ENCODE measurements around the gene GADL1. TPM values are rescaled to one million over a fixed set of nuclear protein-coding genes. Genes with fewer than 3 reads are reported as not detected.

GADL1 gene
- polyA plus RNA-seq, 1 donor, result 0.04 TPM

- Histone ChIP-seq H3K36me3 (ENCODE audit: control insufficient read depth, insufficient read depth, low read length) (no peaks in the 10 kb centered on the region), H3K4me1 (ENCODE audit: control insufficient read depth, insufficient read depth, low read length) (peaks cover 10% of the 10 kb centered on the region), H3K9me3 (ENCODE audit: control insufficient read depth, low read depth, low read length) (no peaks in the 10 kb centered on the region), H3K27me3 (ENCODE audit: control insufficient read depth, insufficient read depth, low read length) (no peaks in the 10 kb centered on the region), H3K4me3 (ENCODE audit: low read length) (no peak overlapping the region), H3K27ac (ENCODE audit: low read length) (no peak overlapping the region)
- DNase-seq, result no peak
- 80% methylated on average over 1 of the region's 1 CpG for WGBS (ENCODE audit: insufficient coverage, low lambda C conversion rate)
These were observed 15.6 kb downstream of the GADL1 start for GRCh38 chr3:30878862-30879261.

DNA sequence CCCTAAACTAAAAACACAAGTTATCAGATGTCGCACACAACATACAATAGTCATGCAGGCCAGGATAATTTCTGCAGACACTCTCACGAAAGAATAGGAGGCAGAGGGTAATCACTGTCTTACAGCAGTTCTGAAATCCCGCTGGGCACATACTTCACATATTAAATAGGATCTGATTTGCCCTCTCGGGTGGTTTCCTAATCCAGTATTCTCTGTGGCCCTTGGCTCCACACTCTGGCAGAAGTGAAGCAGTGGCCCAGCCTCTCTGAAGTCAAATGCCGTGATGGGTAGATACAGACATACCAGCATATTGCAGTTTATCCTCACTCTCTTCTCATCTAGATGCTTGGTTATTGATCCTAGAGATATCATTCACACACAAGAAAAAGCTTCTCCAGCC lies 19.0 kb downstream of the GADL1 start:
- Histone ChIP-seq H3K27me3 (ENCODE audit: control insufficient read depth, insufficient read depth, low read length) (no peaks in the 10 kb centered on the region), H3K4me1 (ENCODE audit: control insufficient read depth, insufficient read depth, low read length) (peaks cover 10% of the 10 kb centered on the region), H3K9me3 (ENCODE audit: control insufficient read depth, low read depth, low read length) (no peaks in the 10 kb centered on the region), H3K4me3 (ENCODE audit: low read length) (no peak overlapping the region), H3K27ac (ENCODE audit: low read length) (no peak overlapping the region), H3K36me3 (ENCODE audit: control insufficient read depth, insufficient read depth, low read length) (no peaks in the 10 kb centered on the region)
- no peak for DNase-seq
- no CpG with 5 or more reads among the region's 5 CpGs for WGBS (ENCODE audit: insufficient coverage, low lambda C conversion rate)

DNA sequence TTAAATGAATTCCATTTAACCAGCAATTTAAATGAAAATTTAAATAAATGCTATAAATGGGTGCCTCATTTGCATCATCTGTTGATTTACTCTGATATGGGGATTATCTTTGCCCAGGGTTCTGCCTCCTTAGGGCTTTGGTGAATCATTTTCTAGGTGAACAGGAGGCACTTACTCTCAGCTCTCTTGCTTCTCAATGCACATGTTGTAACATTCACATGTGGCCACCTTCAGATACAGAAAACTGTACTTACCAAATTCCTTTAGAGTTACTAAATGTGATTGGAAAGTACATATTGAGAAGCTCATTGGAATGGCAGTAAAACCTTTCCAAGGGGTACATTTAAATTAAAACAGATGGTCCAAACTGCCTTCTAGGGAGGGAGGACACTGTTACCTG lies 20.8 kb downstream of the GADL1 start:
- H3K4me3 ChIP-seq (ENCODE audit: low read length), result no peak overlapping the region
- no peaks in the 10 kb centered on the region for H3K27me3 ChIP-seq (ENCODE audit: control insufficient read depth, insufficient read depth, low read length)
- H3K9me3 ChIP-seq (ENCODE audit: control insufficient read depth, low read depth, low read length), result no peaks in the 10 kb centered on the region
- peak; percentile 17 to 40 for DNase-seq
- peaks cover 10% of the 10 kb centered on the region for H3K4me1 ChIP-seq (ENCODE audit: control insufficient read depth, insufficient read depth, low read length)
- no peaks in the 10 kb centered on the region for H3K36me3 ChIP-seq (ENCODE audit: control insufficient read depth, insufficient read depth, low read length)
- H3K27ac ChIP-seq (ENCODE audit: low read length), result no peak overlapping the region

GRCh38 chr3:30872879-30873278 lies 21.6 kb downstream of the GADL1 start:
- Histone ChIP-seq H3K4me1 (ENCODE audit: control insufficient read depth, insufficient read depth, low read length) (peaks cover 3% of the 10 kb centered on the region), H3K36me3 (ENCODE audit: control insufficient read depth, insufficient read depth, low read length) (no peaks in the 10 kb centered on the region), H3K27ac (ENCODE audit: low read length) (no peak overlapping the region), H3K9me3 (ENCODE audit: control insufficient read depth, low read depth, low read length) (no peaks in the 10 kb centered on the region), H3K27me3 (ENCODE audit: control insufficient read depth, insufficient read depth, low read length) (no peaks in the 10 kb centered on the region), H3K4me3 (ENCODE audit: low read length) (no peak overlapping the region)
- DNase-seq, result no peak

- no peaks in the 10 kb centered on the region for H3K9me3 ChIP-seq (ENCODE audit: control insufficient read depth, low read depth, low read length)
- WGBS (ENCODE audit: insufficient coverage, low lambda C conversion rate), result no CpG with 5 or more reads among the region's 2 CpGs
- H3K27me3 ChIP-seq (ENCODE audit: control insufficient read depth, insufficient read depth, low read length), result no peaks in the 10 kb centered on the region
- no peaks in the 10 kb centered on the region for H3K36me3 ChIP-seq (ENCODE audit: control insufficient read depth, insufficient read depth, low read length)
- no peak overlapping the region for H3K27ac ChIP-seq (ENCODE audit: low read length)
- no peak overlapping the region for H3K4me3 ChIP-seq (ENCODE audit: low read length)
- peak in 1 of 2 donors; percentile 25 for DNase-seq
- peaks cover 3% of the 10 kb centered on the region for H3K4me1 ChIP-seq (ENCODE audit: control insufficient read depth, insufficient read depth, low read length)
These were observed 22.7 kb downstream of the GADL1 start for GRCh38 chr3:30871720-30872119.

DNA sequence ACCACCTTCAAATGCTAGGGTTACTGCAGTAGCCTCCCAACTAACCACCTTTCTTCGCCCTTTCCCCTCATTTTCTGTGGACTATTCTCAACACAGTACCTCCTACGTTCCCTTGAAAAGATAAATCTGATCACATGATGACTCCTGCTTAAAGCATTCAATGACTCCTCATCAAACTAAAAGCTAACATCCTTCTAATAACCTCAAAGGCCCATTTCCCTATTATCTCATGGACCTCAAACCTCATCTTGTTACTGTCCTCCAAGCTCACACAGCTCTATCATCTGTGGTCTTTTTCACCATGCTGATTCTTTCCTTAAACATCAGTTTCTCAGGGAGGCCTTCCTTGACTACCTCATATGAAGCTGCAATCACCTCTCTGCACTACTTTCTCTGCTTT lies 29.6 kb downstream of the GADL1 start:
- no peaks in the 10 kb centered on the region for H3K4me1 ChIP-seq (ENCODE audit: control insufficient read depth, insufficient read depth, low read length)
- DNase-seq, result no peak
- H3K4me3 ChIP-seq (ENCODE audit: low read length), result no peak overlapping the region
- H3K9me3 ChIP-seq (ENCODE audit: control insufficient read depth, low read depth, low read length), result no peaks in the 10 kb centered on the region
- WGBS (ENCODE audit: insufficient coverage, low lambda C conversion rate), result 79% methylated on average over 2 of the region's 2 CpGs
- no peak overlapping the region for H3K27ac ChIP-seq (ENCODE audit: low read length)
- H3K36me3 ChIP-seq (ENCODE audit: control insufficient read depth, insufficient read depth, low read length), result no peaks in the 10 kb centered on the region
- no peaks in the 10 kb centered on the region for H3K27me3 ChIP-seq (ENCODE audit: control insufficient read depth, insufficient read depth, low read length)

GRCh38 chr3:30864132-30864531 lies 30.3 kb downstream of the GADL1 start:
- no peak for DNase-seq
- no peaks in the 10 kb centered on the region for H3K36me3 ChIP-seq (ENCODE audit: control insufficient read depth, insufficient read depth, low read length)
- no peak overlapping the region for H3K4me3 ChIP-seq (ENCODE audit: low read length)
- no peaks in the 10 kb centered on the region for H3K4me1 ChIP-seq (ENCODE audit: control insufficient read depth, insufficient read depth, low read length)
- H3K27ac ChIP-seq (ENCODE audit: low read length), result no peak overlapping the region
- no peaks in the 10 kb centered on the region for H3K27me3 ChIP-seq (ENCODE audit: control insufficient read depth, insufficient read depth, low read length)
- no peaks in the 10 kb centered on the region for H3K9me3 ChIP-seq (ENCODE audit: control insufficient read depth, low read depth, low read length)
- WGBS (ENCODE audit: insufficient coverage, low lambda C conversion rate), result 81% methylated on average over 4 of the region's 5 CpGs

- H3K27me3 ChIP-seq (ENCODE audit: control insufficient read depth, insufficient read depth, low read length), result no peaks in the 10 kb centered on the region
- H3K36me3 ChIP-seq (ENCODE audit: control insufficient read depth, insufficient read depth, low read length), result no peaks in the 10 kb centered on the region
- H3K4me3 ChIP-seq (ENCODE audit: low read length), result no peak overlapping the region
- H3K27ac ChIP-seq (ENCODE audit: low read length), result no peak overlapping the region
- DNase-seq, result no peak
- no peaks in the 10 kb centered on the region for H3K9me3 ChIP-seq (ENCODE audit: control insufficient read depth, low read depth, low read length)
- H3K4me1 ChIP-seq (ENCODE audit: control insufficient read depth, insufficient read depth, low read length), result no peaks in the 10 kb centered on the region
- WGBS (ENCODE audit: insufficient coverage, low lambda C conversion rate), result no CpG with 5 or more reads among the region's 2 CpGs
These were observed 32.5 kb downstream of the GADL1 start for GRCh38 chr3:30862004-30862403.

- no peak overlapping the region for H3K4me3 ChIP-seq (ENCODE audit: low read length)
- H3K27ac ChIP-seq (ENCODE audit: low read length), result no peak overlapping the region
- no peaks in the 10 kb centered on the region for H3K36me3 ChIP-seq (ENCODE audit: control insufficient read depth, insufficient read depth, low read length)
- no peaks in the 10 kb centered on the region for H3K9me3 ChIP-seq (ENCODE audit: control insufficient read depth, low read depth, low read length)
- no peaks in the 10 kb centered on the region for H3K4me1 ChIP-seq (ENCODE audit: control insufficient read depth, insufficient read depth, low read length)
- no peaks in the 10 kb centered on the region for H3K27me3 ChIP-seq (ENCODE audit: control insufficient read depth, insufficient read depth, low read length)
- DNase-seq, result no peak
- WGBS (ENCODE audit: insufficient coverage, low lambda C conversion rate), result 88% methylated on average over 3 of the region's 5 CpGs
These were observed 35.5 kb downstream of the GADL1 start for GRCh38 chr3:30858894-30859389.

GRCh38 chr3:30855400-30856292 lies 38.8 kb downstream of the GADL1 start:
- no peak for DNase-seq
- 57% methylated on average over 1 of the region's 6 CpGs for WGBS (ENCODE audit: insufficient coverage, low lambda C conversion rate)
- no peaks in the 10 kb centered on the region for H3K36me3 ChIP-seq (ENCODE audit: control insufficient read depth, insufficient read depth, low read length)
- no peak overlapping the region for H3K4me3 ChIP-seq (ENCODE audit: low read length)
- H3K27ac ChIP-seq (ENCODE audit: low read length), result no peak overlapping the region
- H3K27me3 ChIP-seq (ENCODE audit: control insufficient read depth, insufficient read depth, low read length), result no peaks in the 10 kb centered on the region
- H3K4me1 ChIP-seq (ENCODE audit: control insufficient read depth, insufficient read depth, low read length), result no peaks in the 10 kb centered on the region
- no peaks in the 10 kb centered on the region for H3K9me3 ChIP-seq (ENCODE audit: control insufficient read depth, low read depth, low read length)

DNA sequence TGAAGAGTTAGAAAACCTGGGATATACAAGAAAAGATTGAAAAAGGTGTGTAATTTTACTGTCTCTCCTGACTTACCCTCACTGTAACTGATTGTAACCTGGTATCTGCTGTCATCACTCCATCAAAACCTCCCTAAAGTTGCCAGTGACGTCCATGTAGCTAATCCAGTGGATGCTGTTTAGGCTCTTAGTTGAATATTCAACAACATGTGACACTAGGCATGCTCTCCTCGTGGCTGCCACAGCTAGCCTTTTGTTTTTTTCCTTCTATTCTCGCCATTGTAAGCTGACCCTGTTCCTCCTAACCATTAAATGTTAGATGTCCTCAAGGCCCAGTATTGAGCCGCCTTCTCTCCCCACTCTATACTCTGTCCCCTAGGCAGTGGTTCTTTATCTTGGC lies 41.6 kb downstream of the GADL1 start:
- no peak overlapping the region for H3K4me3 ChIP-seq (ENCODE audit: low read length)
- WGBS (ENCODE audit: insufficient coverage, low lambda C conversion rate), result 61% methylated on average over 3 of the region's 4 CpGs
- no peaks in the 10 kb centered on the region for H3K9me3 ChIP-seq (ENCODE audit: control insufficient read depth, low read depth, low read length)
- no peaks in the 10 kb centered on the region for H3K36me3 ChIP-seq (ENCODE audit: control insufficient read depth, insufficient read depth, low read length)
- no peak for DNase-seq
- H3K27ac ChIP-seq (ENCODE audit: low read length), result no peak overlapping the region
- H3K4me1 ChIP-seq (ENCODE audit: control insufficient read depth, insufficient read depth, low read length), result no peaks in the 10 kb centered on the region
- no peaks in the 10 kb centered on the region for H3K27me3 ChIP-seq (ENCODE audit: control insufficient read depth, insufficient read depth, low read length)

All from large intestine (tissue), 3 donors.